Measurements from ENCODE around the gene KLHL7.

- TF ChIP-seq ZNF232 (CRISPR knock-in tag; IDR thresholded peaks at IDR 0.05) (no peak), FOXJ3 (CRISPR knock-in tag; IDR thresholded peaks at IDR 0.05) (no peak), RAD21 (CRISPR knock-in tag; conservative IDR thresholded peaks at IDR 0.05 in 1 of 2, IDR thresholded peaks at IDR 0.05 in 1 of 2) (no peak), CHD1 (IDR thresholded peaks at IDR 0.05; ENCODE audit: low read length) (no peak)
These were observed 30.2 kb downstream of the KLHL7 start for GRCh38 chr7:23135755-23136154.

Measured in K562 (cell line).